Amniotic epithelial cell (primary cell): ENCODE results near the gene SLC23A1.
"Not testable (repeated sequence)": the region's sequence is repeated elsewhere in the genome, so short reads cannot be mapped to it uniquely, and the experiment has no call there.

ENCODE experiments used
- DNase-seq: peaks from one replicate; pipeline ENCODE4 v3.0.0-alpha.2; 2010; ENCODE audit warnings: low read depth

Gene SLC23A1

DNA sequence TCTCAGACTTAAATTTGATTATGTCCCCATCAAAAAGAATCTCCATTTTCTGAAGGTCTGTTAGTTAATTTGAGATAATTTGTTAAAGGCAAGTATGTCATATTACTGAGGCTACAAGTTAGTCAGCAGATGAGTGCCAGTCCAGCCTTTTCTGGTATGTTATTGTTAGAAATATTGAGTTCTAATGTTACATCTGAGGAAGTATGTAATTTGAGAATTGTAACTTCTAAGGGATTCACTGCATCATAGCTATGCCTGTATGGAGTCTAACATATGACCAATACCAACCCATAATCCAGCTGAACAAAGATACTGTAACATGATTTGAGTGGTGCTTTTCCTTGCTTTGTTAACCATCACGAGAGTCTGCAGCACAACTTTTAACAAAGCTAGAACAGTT, 13.9 kb downstream of the SLC23A1 start:
- DNase-seq = no peak

DNA sequence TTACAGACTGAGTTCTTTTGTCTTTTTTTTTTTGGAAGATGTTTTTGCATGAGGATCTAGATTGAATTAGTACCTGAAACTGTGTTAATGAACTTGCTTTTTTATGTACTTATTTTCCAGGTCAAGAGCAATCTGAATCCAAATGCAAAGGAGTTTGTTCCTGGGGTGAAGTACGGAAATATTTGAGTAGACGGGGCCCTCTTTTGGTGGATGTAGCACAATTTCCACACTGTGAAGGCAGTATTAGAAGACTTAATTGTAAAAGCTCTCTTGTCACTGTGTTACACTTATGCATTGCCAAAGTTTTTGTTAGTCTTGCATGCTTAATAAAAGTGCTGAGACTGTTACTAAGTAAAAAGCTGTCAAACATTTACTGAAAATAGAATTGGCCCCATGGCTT, 14.5 kb downstream of the SLC23A1 start:
- DNase-seq = peak; percentile 13

DNA sequence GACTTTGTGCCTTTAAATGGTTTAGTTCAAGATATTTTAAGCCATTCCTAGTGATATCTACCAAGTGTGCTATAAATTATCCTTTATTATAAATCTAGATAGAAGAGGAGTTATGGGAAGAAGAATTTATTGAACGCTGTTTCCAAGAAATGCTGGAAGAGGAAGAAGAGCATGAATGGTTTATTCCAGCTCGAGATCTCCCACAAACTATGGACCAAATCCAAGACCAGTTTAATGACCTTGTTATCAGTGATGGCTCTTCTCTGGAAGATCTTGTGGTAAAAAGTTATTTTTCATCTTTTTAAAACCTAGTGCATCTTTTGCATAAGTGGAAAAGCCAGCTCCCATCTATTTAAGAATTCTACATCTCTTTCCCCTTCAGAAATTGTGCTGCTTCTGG, 18.6 kb downstream of the SLC23A1 start:
- DNase-seq = peak; percentile 65

DNA sequence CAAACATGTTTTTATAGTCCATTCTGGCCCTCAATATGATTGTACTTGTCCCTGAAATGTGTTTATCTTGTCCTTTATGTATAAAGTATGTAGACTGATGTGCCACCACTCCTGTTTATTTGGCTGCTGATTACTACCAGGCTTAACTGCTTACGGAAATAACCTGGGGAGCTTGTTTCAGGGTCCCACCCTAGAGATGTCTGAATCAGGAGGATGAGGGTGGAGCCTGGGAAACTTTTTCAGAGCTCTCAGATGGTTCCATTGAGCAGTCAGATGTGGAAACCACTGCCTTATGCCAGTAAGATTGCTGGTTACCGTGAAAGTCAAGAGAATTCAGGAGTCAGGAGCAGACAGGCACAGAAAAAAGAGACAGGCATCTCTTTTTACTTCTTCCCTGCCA, 19.2 kb downstream of the SLC23A1 start:
- DNase-seq = peak; percentile 30

DNA sequence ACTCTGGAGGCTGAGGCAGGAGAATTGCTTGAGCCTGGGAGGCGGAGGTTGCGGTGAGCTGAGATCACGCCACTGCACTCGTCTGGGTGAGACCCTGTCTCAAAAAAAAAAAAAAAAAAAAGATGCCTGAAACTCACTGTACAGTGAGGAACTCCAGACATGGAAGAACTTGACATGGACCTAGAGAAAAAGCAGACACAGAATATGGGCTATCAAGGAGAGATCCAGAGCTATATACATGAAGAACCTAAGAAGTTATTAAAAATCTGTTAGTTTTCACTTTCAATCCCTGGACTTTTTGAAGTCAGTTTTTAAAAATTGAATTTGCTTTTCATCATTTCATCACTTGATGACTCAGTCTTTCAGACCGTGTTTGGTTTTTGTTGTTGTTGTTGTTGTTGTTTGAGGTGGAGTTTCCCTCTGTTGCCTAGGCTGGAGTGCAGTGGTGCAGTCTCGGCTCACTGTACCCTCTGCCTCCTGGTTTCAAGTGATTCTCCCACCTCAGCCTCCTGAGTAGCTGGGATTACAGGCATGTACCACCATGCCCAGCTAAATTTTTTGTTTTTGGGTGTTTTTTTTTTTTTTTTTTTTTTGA, 21.2 kb downstream of the SLC23A1 start:
- peak; percentile 20 for DNase-seq

DNA sequence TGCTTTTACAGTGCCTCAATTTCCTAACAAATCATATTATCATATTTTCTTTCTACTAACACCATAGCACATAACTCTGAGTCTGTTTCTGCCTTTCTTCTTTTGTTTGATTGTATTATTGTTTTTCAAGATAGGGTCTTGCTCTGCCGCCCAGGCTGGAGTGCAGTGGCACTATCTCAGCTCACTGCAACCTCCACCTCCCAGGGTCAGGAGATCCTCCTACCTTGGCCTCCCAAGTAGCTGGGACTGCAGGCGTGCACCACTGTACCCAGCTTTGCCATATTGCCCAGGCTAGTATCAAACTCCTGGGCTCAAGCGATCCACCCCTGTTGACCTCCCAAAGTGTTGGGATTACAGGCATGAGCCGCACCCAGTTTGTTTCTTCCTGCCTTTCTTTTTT, 22.7 kb downstream of the SLC23A1 start:
- DNase-seq = no peak

DNA sequence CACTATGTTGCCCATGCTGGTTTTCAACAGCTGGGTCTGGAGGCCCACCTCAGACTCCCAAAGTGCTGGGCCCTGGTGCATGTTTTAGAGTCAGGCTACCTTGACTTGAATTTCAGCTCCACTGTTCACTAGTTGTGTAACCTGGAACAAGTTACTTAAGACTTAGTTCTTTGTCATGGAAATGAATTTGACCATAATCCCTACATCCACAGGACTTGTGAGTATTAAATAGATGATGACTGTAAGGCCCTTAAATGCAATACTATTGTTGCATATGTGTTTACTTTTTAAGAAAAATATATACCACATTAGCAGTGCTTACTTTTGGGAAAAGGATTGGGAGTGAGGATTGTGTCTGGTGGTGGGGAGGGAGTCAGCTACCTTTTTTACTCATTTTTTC, 25.0 kb downstream of the SLC23A1 start:
- DNase-seq = peak; percentile 51

DNA sequence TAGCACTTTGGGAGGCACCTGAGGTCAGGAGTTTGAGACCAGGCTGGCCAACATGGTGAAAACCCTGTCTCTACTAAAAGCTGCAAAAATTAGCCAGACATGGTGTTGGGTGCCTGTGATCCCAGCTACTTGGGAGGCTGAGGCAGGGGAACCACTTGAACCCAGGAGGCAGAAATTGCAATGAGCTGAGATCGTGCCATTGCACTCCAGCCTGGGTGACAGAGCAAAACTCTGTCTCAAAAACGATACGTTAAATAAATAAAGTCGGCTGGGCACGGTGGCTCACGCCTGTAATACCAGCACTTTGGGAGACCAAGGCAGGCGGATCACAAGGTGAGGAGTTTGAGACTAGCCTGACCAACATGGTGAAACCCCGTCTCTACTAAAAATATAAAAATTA, 27.2 kb downstream of the SLC23A1 start:
- DNase-seq = not testable (repeated sequence)

DNA sequence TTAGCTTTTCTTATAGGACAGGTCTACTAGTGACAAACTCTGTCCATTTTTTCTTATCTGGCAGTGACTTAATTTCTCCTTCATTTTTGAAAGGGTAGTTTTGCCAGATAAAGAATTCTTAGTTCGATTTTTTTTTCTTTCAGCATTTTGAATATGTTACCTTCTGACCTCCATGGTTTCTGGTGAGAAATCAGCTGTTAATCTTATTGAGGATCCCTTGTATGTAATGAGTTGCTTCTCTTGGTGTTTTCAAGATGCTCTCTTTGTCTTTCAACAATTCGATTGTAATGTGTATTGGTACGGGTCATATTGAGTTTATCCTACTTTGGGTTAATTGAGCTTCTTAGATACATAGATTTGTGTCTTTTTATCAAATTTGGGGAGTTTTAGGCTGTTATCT, 28.9 kb downstream of the SLC23A1 start:
- DNase-seq = no peak

DNA sequence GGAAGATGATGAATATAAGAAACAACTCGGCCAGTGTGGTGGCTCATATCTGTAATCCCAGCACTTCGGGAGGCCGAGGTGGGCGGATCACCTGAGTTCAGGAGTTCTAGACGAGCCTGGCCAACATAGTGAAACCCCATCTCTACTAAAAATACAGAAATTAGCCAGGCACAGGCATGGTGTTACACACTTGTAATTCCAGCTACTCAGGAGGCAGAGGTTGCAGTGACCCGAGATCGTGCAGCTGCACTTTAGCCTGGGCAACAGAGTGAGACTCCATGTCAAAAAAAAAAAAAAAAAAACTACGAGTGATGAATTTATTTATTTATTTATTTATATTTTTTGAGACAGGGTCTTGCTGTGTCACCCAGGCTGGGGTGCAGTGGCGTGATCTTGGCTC, 35.2 kb downstream of the SLC23A1 start:
- not testable (repeated sequence) for DNase-seq

DNA sequence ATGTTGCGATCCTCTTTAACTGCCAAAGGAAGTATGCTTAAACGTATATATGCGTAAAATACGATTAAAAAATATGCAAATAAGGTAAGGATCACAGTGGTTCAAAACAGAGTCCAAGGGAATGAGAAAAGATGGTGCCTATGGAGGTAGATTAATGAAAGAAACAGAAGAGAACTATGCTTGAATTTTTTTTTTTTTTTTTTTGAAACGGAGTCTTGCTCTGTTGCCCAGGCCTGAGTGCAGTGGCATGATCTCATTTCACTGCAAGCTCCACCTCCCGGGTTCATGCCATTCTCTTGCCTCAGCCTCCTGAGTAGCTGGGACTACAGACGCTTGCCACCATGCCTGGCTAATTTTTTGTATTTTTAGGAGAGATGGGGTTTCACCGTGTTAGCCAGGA, 37.7 kb downstream of the SLC23A1 start:
- not testable (repeated sequence) for DNase-seq

DNA sequence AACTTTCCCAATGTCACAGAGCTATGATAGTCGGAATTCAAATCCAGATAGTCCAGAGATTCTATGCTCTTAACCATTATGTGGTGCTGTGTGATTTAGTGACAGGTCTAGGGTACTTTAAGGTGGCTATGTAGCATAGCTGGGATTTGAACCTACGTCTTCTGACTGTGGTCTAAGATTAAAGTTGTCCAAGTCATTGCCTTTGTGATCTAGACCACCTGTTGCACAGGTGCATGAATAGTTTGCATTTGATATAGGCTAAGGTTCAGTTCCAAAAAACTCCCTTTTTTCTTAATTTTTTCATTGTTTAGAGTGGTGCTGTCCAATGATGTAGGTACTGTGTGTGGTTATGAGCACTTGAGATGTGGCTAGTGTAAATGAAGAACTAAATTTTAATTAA, 38.9 kb downstream of the SLC23A1 start:
- no peak for DNase-seq

DNA sequence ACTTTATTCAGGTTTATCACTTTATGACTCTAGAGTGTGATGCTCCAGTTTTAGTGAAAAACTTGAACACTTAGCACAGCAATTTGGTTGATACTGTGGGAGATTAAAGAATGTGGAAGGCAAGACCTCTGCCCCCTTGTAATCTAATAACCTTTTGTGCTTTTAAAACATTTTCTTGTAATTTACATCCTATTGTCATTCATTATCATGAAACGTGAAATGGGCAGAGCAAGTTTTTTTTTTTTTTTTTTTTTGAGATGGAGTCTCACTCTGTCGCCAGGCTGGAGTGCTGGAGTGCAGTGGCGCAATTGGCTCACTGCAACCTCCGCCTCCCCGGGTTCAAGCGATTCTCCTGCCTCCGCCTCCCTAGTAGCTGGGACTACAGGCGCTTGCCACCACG, 39.6 kb downstream of the SLC23A1 start:
- no peak for DNase-seq

DNA sequence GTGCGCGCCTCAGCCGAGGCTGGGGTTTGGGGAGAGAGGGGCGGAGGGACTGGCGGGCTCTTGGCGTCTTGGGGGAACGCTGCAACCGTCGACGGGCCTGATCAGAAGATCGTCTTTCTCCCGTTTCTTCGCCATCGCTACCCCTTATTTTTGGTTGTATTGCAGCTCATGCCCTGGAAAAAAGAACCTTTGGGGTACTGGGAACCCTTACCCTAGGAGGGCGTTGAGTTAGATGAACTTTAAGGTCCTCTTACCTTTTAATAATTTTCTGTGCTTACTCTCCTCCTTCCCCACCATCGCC, 40.7 kb downstream of the SLC23A1 start:
- DNase-seq = no peak

DNA sequence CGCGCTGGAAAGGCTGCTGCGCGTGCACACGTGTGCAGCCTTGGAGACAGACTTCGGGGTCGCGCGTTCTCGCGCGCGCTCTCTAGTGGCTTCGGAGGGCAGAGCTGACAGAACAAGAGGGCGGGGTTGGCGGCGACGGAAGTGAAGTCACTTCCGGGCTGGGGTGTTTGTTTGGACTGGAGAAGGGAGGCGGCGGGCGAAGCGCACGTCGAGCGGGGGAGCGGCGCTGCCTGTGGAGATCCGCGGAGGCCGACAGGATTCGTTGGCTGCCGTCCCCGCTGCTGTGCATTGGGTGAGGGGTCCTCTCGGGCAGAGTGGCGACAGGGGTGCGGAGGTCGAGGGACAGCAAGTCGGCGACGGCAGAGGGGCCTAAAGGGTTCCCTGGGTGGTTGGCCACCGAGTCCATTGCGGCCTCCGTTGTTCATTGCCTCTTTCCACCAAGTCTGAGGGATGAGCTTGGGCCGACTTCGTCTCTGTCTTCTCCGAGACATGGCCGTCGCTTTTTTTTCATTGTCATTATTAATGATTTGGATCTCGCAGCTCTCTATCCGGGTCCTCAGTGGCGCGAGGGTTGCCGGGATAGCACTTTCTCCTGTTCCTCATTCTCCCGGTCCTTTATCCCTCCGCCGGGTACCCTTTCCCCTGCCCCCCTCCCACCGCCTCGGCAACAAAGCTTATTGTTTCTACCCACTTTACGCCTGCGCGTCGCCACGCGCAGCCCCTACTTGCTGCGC, 41.2 kb downstream of the SLC23A1 start, which contains the start of gene PAIP2:
Gene PAIP2, plus strand, starts transcription at position 166 of the 734 bp plus-strand sequence. CDS start 21,931 bp downstream, outside the sequence.
- DNase-seq = peak; percentile 96

DNA sequence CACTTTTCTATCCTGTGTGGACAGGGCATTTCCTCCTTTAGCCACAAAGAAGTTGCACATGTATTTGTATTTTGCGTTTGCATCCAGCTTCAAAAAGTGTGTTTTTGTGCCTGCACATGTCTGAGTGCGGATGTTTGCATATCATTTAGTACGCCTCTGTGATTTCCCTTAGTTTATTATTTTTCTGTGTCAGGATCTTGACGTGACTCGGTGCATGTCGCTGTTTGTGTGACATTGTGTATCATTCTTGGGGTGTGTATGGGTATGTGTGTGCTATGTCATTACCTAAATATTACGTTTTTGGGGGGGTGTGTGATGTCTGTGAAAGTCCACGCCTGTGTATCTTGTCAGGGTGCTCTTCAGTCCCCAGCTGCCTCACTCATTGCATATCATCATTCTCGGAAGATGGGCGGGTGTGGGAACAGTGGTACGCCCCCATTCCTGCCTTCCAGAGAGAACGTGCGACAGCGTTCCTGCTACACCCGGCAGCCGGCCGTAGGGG, 41.9 kb downstream of the SLC23A1 start:
- no peak for DNase-seq

DNA sequence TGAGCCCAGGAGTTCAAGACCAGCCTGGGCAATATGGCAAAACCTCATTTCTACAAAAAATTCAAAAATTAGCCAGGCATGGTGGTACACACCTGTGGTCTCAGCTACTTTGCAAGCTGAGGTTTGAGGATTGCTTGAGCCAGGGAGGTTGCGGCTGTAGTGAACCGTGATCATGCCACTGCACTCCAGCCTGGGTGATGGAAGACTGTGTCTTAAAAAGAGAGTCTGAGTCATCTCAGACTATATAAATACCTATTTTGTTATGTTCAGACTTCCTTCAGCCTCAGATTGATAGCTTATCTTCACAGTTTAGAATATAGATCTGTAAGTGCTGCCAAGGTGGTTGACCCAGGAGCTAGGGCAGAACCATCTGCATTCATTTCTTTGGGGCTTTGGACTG, 43.0 kb downstream of the SLC23A1 start:
- peak; percentile 38 for DNase-seq

DNA sequence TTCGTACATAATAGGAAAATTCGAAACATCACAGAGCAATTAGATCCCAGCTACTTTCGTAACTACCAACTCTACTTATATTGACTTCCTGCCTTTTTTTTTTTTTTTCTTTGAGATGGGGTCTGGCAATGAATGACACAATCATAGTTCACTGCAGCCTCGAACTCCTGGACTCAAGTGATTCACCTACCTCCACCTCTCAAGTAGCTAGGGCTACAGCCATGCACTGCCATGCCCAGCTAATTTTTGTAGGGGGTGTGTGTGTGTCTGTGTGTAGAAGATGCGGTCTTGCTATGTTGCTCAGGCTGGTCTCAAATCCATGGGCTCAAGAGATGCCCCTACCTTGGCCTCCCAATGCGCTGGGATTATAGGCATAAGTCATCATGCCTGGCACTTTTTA, 47.3 kb downstream of the SLC23A1 start:
- no peak for DNase-seq
